Measurements from ENCODE around the gene METAP2. TPM values are rescaled to one million over a fixed set of nuclear protein-coding genes. Genes with fewer than 3 reads are reported as not detected.

The METAP2 gene
- polyA plus RNA-seq, 1 donor (not counting 4 experiments of a cell fraction or from before 2014, with no cell fraction given), result 103 TPM

DNA sequence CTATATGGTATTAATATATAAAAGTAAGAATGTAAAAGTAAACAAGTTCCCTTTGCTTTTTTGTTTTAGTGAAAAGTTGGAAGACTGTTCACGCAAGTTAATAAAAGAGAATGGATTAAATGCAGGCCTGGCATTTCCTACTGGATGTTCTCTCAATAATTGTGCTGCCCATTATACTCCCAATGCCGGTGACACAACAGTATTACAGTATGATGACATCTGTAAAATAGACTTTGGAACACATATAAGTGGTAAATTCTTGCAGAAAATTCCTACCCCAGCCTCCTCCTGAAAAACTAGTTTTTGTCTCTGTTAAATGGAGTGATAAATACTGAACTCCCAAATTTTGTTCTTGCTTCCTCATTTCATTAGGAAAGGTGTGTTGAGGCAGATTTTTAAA, 20.9 kb downstream of the METAP2 start:
- Histone ChIP-seq H3K27ac (ENCODE audit: control insufficient read depth, insufficient read depth, low read length) (no peak overlapping the region), H3K9me1 (ENCODE audit: control insufficient read depth, extremely low read depth, insufficient read depth, low read length) (peaks cover 3% of the 10 kb centered on the region), H3K27me3 (ENCODE audit: control insufficient read depth, extremely low read depth, insufficient read depth, low read length) (no peaks in the 10 kb centered on the region), H3K4me2 (ENCODE audit: control insufficient read depth, extremely low read depth, insufficient read depth, low read depth, low read length) (no peak overlapping the region), H3K9ac (ENCODE audit: control insufficient read depth, extremely low read depth, insufficient read depth, low read length) (no peak overlapping the region), H3K36me3 (ENCODE audit: control insufficient read depth in 2 of 2, extremely low read depth in 1 of 2, insufficient read depth in 2 of 2, low read length in 2 of 2) (peaks cover 7 to 18% of the 10 kb centered on the region in 2 experiments), H3K79me2 (ENCODE audit: control insufficient read depth, insufficient read depth, low read length) (peaks cover 8% of the 10 kb centered on the region), H3K4me1 (ENCODE audit: control insufficient read depth, extremely low read depth, insufficient read depth, low read length) (no peaks in the 10 kb centered on the region), H2AFZ (ENCODE audit: control insufficient read depth, low read length) (no peak overlapping the region), H3K4me3 (ENCODE audit: control insufficient read depth in 2 of 3, extremely low read depth in 1 of 3, insufficient read depth in 2 of 3, low read depth in 1 of 3, low read length in 3 of 3) (no peak overlapping the region), H4K20me1 (ENCODE audit: control insufficient read depth, extremely low read depth, insufficient read depth, low read length) (no peaks in the 10 kb centered on the region), H3K9me3 (ENCODE audit: control insufficient read depth, low read depth, low read length) (no peaks in the 10 kb centered on the region)
- FAIRE-seq (no peak), DNase-seq (ENCODE audit: low read depth, low spot score) (no peak)
- dilution Hi-C loops (cut with MboI; ENCODE audit: extremely low pct_ligation_motif_present, low sequenced_read_pairs), result no loop called here
- TF ChIP-seq EZH2 (IDR thresholded peaks at IDR 0.05; ENCODE audit: low read length), result no peak
- TF ChIP-seq, protein P1, sequence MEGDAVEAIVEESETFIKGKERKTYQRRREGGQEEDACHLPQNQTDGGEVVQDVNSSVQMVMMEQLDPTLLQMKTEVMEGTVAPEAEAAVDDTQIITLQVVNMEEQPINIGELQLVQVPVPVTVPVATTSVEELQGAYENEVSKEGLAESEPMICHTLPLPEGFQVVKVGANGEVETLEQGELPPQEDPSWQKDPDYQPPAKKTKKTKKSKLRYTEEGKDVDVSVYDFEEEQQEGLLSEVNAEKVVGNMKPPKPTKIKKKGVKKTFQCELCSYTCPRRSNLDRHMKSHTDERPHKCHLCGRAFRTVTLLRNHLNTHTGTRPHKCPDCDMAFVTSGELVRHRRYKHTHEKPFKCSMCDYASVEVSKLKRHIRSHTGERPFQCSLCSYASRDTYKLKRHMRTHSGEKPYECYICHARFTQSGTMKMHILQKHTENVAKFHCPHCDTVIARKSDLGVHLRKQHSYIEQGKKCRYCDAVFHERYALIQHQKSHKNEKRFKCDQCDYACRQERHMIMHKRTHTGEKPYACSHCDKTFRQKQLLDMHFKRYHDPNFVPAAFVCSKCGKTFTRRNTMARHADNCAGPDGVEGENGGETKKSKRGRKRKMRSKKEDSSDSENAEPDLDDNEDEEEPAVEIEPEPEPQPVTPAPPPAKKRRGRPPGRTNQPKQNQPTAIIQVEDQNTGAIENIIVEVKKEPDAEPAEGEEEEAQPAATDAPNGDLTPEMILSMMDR (optimal IDR thresholded peaks at IDR 0.05 in 1 of 3, IDR thresholded peaks at IDR 0.05 in 1 of 3, conservative IDR thresholded peaks at IDR 0.05 in 1 of 3; ENCODE audit: extremely low read depth in 1 of 3, insufficient read depth in 2 of 3, low read length in 3 of 3), result no peak

DNA sequence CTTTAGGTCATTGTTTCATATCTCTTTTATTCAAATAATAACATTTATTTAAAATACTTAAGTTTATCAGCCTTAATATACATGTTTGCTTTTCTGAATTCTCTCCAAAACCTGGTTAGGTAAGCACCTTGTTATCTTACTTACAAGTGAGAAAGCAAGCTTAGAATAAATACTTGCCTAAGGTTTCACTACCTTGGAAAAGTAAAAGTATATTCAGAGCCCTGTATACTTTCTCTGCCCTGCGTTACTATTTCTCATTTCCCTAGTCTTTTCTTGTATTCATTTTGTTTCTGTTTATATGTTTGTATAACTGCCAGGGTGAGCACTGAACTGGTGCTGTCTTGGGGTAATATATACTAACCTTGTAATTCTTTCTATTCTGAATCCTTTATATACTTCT, 21.5 kb downstream of the METAP2 start:
- H3K9ac ChIP-seq (ENCODE audit: control insufficient read depth, extremely low read depth, insufficient read depth, low read length), result no peak overlapping the region
- no peak for FAIRE-seq
- peaks cover 11% of the 10 kb centered on the region for H3K79me2 ChIP-seq (ENCODE audit: control insufficient read depth, insufficient read depth, low read length)

More for the DNA sequence above, 21.5 kb downstream of the METAP2 start:
- Histone ChIP-seq H3K4me1 (ENCODE audit: control insufficient read depth, extremely low read depth, insufficient read depth, low read length) (no peaks in the 10 kb centered on the region), H2AFZ (ENCODE audit: control insufficient read depth, low read length) (no peak overlapping the region), H4K20me1 (ENCODE audit: control insufficient read depth, extremely low read depth, insufficient read depth, low read length) (no peaks in the 10 kb centered on the region), H3K36me3 (ENCODE audit: control insufficient read depth in 2 of 2, extremely low read depth in 1 of 2, insufficient read depth in 2 of 2, low read length in 2 of 2) (peaks cover 7 to 20% of the 10 kb centered on the region in 2 experiments), H3K27me3 (ENCODE audit: control insufficient read depth, extremely low read depth, insufficient read depth, low read length) (no peaks in the 10 kb centered on the region), H3K27ac (ENCODE audit: control insufficient read depth, insufficient read depth, low read length) (no peak overlapping the region), H3K4me3 (ENCODE audit: control insufficient read depth in 2 of 3, extremely low read depth in 1 of 3, insufficient read depth in 2 of 3, low read depth in 1 of 3, low read length in 3 of 3) (no peak overlapping the region), H3K9me3 (ENCODE audit: control insufficient read depth, low read depth, low read length) (no peaks in the 10 kb centered on the region), H3K9me1 (ENCODE audit: control insufficient read depth, extremely low read depth, insufficient read depth, low read length) (peaks cover 3% of the 10 kb centered on the region), H3K4me2 (ENCODE audit: control insufficient read depth, extremely low read depth, insufficient read depth, low read depth, low read length) (no peak overlapping the region)
- DNase-seq (ENCODE audit: low read depth, low spot score), result no peak
- dilution Hi-C loops (cut with MboI; ENCODE audit: extremely low pct_ligation_motif_present, low sequenced_read_pairs), result no loop called here
- TF ChIP-seq, protein P1 (optimal IDR thresholded peaks at IDR 0.05 in 1 of 3, IDR thresholded peaks at IDR 0.05 in 1 of 3, conservative IDR thresholded peaks at IDR 0.05 in 1 of 3; ENCODE audit: extremely low read depth in 1 of 3, insufficient read depth in 2 of 3, low read length in 3 of 3), result no peak
- no peak for TF ChIP-seq EZH2 (IDR thresholded peaks at IDR 0.05; ENCODE audit: low read length)
